IPS-15b (cell line): ENCODE measurements around the gene SHBG.
"Not testable (repeated sequence)": the region's sequence is repeated elsewhere in the genome, so short reads cannot be mapped to it uniquely, and the experiment has no call there.

ENCODE experiments used
- H3K27me3 ChIP-seq: one replicate; pipeline ENCODE4 v1.6.1; 2013; ENCODE audit warnings: low read length; ENCODE audit not compliant: control insufficient read depth, insufficient read depth
- H3K36me3 ChIP-seq: one replicate; pipeline ENCODE4 v1.6.1; 2013; ENCODE audit warnings: low read length; ENCODE audit not compliant: control insufficient read depth, insufficient read depth
- H3K4me1 ChIP-seq: one replicate; pipeline ENCODE4 v1.6.1; 2013; ENCODE audit warnings: mild to moderate bottlenecking, low read length; ENCODE audit not compliant: control insufficient read depth, insufficient read depth
- H3K4me3 ChIP-seq: one replicate; pipeline ENCODE4 v1.5.1; 2013; ENCODE audit warnings: low read depth, low read length
- H3K9ac ChIP-seq: one replicate; pipeline ENCODE4 v1.6.1; 2013; ENCODE audit warnings: low read depth, mild to moderate bottlenecking, low read length
- H3K9me3 ChIP-seq: one replicate; pipeline ENCODE4 v1.6.1; 2013; ENCODE audit warnings: mild to moderate bottlenecking, low read length; ENCODE audit not compliant: control insufficient read depth, insufficient read depth

The SHBG gene

DNA sequence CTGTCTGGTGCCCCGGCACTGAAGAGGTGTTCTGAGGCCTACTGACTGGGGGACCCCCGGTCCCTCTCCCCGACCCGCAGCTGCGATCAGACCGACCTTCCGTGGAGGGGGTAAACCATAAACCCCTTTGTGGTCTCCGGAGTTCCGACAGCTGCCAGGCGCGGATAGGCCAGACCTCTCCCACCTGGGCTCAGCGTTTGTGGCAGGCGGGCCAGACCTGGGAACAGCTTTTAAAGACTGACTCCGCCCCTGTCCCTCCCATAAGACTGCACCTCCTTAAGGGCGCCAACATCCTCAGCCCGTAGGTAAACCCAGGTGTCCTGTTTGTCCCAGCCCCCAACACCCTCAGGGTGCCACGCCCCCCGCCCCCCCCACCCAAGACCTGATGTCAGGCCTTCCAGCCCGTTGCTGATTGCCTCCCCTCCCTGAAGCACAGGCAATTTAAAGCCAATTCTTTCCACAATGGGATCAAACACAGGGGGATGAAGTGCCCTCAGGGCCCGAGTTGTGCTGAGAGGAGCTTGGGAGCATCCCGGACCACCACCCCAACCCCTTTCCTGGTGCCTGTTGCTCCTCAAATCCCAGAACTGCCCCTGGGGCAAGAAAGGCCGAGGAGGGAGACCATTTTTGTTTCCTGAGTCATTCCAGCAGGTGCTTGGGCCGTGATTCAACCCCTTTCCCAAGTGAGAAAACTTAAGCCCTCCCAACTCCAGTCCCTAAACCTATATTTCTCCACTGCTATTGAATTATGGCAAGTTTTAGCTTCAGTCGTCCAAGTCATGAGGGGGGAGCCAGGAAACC lies 39.8 kb upstream of the SHBG start, which contains the start of gene SOX15:
TSS of gene SOX15 (minus strand) at position 204 of the 801 bp plus-strand sequence. CDS start 418 bp downstream, outside the sequence.
- H3K4me3 ChIP-seq = peak within 1 kb of the TSS; percentile 73
- H3K36me3 ChIP-seq = peaks cover 50% of the 10 kb centered on the region
- H3K9ac ChIP-seq = peak within 1 kb of the TSS; percentile 87
- no peaks in the 10 kb centered on the region for H3K27me3 ChIP-seq
- H3K9me3 ChIP-seq = no peaks in the 10 kb centered on the region
- H3K4me1 ChIP-seq = peaks cover 8% of the 10 kb centered on the region

DNA sequence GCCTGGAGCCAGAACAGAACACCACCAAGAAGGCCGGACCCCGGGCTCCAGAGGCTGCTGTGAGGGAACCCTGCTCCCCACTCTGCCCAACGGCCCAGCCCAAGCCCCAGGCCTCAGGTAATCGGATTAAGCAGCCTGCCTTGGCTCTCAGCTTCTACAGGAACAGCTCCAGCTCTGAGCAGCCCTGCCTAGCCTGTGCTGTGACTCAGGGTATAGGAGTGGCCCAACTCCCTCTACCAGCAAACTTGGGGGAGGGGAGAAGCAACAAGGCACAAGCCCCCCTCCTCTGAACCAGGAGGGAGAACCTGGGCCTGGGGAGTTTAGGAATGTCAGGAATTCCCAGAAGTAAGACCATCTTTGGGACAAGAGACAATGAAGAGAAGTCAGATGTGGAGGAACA lies 39.2 kb upstream of the SHBG start:
- H3K9ac ChIP-seq = peak overlapping the region; percentile 73
- peaks cover 55% of the 10 kb centered on the region for H3K36me3 ChIP-seq
- peaks cover 8% of the 10 kb centered on the region for H3K4me1 ChIP-seq
- no peaks in the 10 kb centered on the region for H3K27me3 ChIP-seq
- H3K4me3 ChIP-seq = peak overlapping the region; percentile 35
- H3K9me3 ChIP-seq = no peaks in the 10 kb centered on the region

- H3K4me3 ChIP-seq = no peak overlapping the region
- no peaks in the 10 kb centered on the region for H3K9me3 ChIP-seq
- peaks cover 57% of the 10 kb centered on the region for H3K36me3 ChIP-seq
These were observed 38.3 kb upstream of the SHBG start for GRCh38 chr17:7591596-7591995.

GRCh38 chr17:7592422-7593021 lies 37.4 kb upstream of the SHBG start:
- Histone ChIP-seq H3K4me1 (peaks cover 8% of the 10 kb centered on the region), H3K36me3 (peaks cover 47% of the 10 kb centered on the region), H3K9me3 (no peaks in the 10 kb centered on the region), H3K27me3 (no peaks in the 10 kb centered on the region), H3K4me3 (no peak overlapping the region), H3K9ac (no peak overlapping the region)

More at GRCh38 chr17:7591596-7591995, 38.3 kb upstream of the SHBG start:
- H3K27me3 ChIP-seq = no peaks in the 10 kb centered on the region
- H3K4me1 ChIP-seq = peaks cover 8% of the 10 kb centered on the region
- H3K9ac ChIP-seq = no peak overlapping the region

GRCh38 chr17:7593296-7593695 lies 36.6 kb upstream of the SHBG start:
- Histone ChIP-seq H3K4me3 (no peak overlapping the region), H3K27me3 (no peaks in the 10 kb centered on the region), H3K4me1 (peaks cover 5% of the 10 kb centered on the region), H3K9ac (no peak overlapping the region), H3K36me3 (peaks cover 42% of the 10 kb centered on the region), H3K9me3 (no peaks in the 10 kb centered on the region)

DNA sequence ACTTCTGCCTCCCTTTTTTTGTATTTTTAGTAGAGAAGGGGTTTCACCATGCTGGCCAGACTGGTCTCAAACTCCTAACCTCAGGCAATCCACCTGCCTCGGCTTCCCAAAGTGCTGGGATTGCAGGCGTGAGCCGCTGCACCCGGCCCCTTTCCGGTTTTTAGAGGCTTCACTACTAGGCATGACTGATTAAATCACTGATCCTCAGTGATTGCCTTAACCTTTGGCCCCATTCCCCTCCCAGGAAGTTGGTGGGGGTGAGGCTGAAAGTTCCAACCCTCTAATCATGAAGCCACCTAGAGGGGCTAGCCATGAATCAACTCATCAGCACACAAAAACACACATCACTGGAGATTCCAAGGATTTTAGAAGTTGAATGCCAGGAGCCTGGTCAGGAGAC lies 32.4 kb upstream of the SHBG start:
- not testable (repeated sequence) for H3K9ac ChIP-seq, H3K4me1 ChIP-seq
- peaks cover 36% of the 10 kb centered on the region for H3K36me3 ChIP-seq

GRCh38 chr17:7606280-7606679 lies 23.7 kb upstream of the SHBG start:
- Histone ChIP-seq H3K36me3 (peaks cover 26% of the 10 kb centered on the region), H3K27me3 (no peaks in the 10 kb centered on the region), H3K4me1 (no peaks in the 10 kb centered on the region), H3K4me3 (no peak overlapping the region), H3K9me3 (no peaks in the 10 kb centered on the region), H3K9ac (no peak overlapping the region)

More for the DNA sequence above, 32.4 kb upstream of the SHBG start:
- H3K9me3 ChIP-seq, H3K27me3 ChIP-seq, H3K4me3 ChIP-seq: not testable (repeated sequence)

DNA sequence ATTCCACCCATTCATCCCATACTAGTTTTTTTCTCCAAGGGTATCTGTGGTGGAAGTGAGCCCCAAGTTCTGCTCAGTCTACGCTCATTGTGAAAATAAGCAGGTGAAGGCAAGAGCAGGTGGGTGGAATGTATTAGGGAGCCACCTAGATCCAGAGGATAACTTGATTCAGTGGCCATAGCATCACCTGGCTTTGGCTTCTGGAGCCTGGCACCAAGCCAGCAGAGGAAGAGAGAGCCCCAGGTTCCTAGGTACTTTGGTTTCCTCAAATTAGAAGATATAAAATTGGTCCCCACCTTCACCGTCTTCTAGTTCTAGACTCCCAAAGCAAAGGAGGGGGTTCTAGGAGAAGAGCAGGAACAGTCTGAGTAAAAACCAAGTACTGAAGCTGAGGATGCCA lies 19.3 kb upstream of the SHBG start:
- H3K36me3 ChIP-seq = peaks cover 7% of the 10 kb centered on the region
- peaks cover 4% of the 10 kb centered on the region for H3K4me1 ChIP-seq
- no peaks in the 10 kb centered on the region for H3K27me3 ChIP-seq
- no peak overlapping the region for H3K9ac ChIP-seq
- no peak overlapping the region for H3K4me3 ChIP-seq
- no peaks in the 10 kb centered on the region for H3K9me3 ChIP-seq

- H3K27me3 ChIP-seq = no peaks in the 10 kb centered on the region
- H3K9ac ChIP-seq = peak overlapping the region; percentile 49
- no peaks in the 10 kb centered on the region for H3K9me3 ChIP-seq
- peaks cover 4% of the 10 kb centered on the region for H3K4me1 ChIP-seq
- H3K36me3 ChIP-seq = peaks cover 5% of the 10 kb centered on the region
- no peak overlapping the region for H3K4me3 ChIP-seq
These were observed 18.2 kb upstream of the SHBG start for GRCh38 chr17:7611635-7612293.

DNA sequence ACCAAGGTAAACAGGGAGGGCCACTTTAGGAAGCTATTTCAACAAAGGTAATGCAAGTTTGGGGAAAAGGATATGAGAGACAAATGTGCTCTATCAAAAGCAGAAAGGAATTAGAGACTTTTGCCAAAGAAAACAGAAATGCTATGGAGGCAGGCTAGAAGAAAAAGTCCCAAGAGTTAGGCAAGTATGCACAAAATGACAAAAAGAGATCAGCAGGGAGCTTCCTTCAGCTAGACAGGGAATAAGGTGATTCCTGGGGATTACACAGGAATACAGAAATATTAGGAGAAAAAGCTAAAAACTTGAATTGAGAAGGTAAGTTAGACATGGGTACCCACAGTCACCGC lies 17.7 kb upstream of the SHBG start:
- no peaks in the 10 kb centered on the region for H3K9me3 ChIP-seq
- no peaks in the 10 kb centered on the region for H3K27me3 ChIP-seq
- peaks cover 5% of the 10 kb centered on the region for H3K36me3 ChIP-seq
- peaks cover 4% of the 10 kb centered on the region for H3K4me1 ChIP-seq
- H3K4me3 ChIP-seq = no peak overlapping the region
- peak overlapping the region; percentile 49 for H3K9ac ChIP-seq

DNA sequence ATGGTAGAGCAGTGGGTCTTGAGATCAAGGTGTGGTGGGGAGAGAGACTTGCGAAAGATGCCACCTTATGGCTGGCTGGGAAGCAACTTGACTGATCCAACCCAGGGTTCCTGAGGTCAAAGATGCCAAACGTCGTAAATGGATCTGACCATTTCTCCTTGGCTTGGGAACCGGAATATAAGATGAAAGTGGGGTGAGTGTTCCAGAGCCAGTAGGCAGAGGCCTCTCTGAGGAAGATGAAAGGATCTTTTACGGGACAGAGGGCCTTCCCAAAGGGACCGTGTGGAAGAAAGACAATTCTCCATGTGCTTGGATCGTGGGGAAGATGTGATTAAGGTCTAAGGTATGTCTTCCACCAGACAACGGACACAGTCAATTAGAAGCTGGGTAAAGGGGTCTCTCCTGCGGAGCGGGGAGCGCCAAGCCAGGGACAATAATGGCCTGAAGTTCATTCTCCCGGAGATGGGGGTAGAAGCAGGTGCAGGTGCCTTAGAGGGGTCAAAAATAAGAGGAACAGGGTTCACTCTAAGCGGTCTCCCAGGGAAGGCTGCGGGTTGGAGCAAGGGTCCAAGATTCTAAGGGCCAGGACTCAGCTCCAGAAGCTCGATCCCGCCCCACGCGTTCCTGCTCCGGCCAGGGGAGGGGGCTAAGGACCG lies 16.0 kb upstream of the SHBG start:
- Histone ChIP-seq H3K9ac (peak overlapping the region; percentile 85), H3K4me1 (peaks cover 4% of the 10 kb centered on the region), H3K27me3 (no peaks in the 10 kb centered on the region), H3K9me3 (no peaks in the 10 kb centered on the region), H3K36me3 (peaks cover 5% of the 10 kb centered on the region), H3K4me3 (peak overlapping the region; percentile 69)
